GM19468 (cell line): ENCODE measurements around the gene TBXA2R.

Experiments used
- ATAC-seq: cut with Tn5 transposase; IDR thresholded peaks from one replicate; pipeline ENCODE4 v1.9.1; 2021; ENCODE audit warnings: mild to moderate bottlenecking, moderate library complexity, moderate number of reproducible peaks; ENCODE audit not compliant: unreplicated experiment; ENCODE audit errors: extremely low read depth

Gene TBXA2R

DNA sequence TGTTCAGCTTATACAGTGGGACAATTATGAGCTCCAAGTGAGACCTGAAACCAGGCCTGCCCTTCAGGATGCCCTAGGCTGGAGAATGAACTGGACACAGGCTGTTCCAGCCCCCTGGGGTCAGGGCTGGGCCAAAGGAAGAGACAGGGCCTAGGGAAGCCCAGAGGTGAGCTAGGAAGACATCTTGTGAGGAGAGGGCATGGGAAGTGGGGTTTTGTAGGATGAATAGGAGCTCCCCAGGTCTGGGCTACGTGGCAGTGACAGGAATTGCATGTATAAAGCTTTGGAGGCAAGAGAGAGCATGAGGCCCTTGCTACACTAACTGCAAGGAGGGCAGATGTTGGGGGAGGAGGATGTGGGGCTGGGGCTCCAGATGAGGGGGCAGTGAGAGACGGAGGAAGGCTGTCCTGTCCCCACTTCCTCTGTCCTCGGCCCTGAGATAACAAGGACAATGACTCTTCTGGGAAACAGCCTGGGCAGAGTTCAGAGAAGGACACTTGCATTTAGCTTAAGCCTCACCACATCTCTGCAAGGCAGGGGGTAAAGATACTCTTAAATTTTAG lies 1.5 kb upstream of the TBXA2R start:
- no peak for ATAC-seq

DNA sequence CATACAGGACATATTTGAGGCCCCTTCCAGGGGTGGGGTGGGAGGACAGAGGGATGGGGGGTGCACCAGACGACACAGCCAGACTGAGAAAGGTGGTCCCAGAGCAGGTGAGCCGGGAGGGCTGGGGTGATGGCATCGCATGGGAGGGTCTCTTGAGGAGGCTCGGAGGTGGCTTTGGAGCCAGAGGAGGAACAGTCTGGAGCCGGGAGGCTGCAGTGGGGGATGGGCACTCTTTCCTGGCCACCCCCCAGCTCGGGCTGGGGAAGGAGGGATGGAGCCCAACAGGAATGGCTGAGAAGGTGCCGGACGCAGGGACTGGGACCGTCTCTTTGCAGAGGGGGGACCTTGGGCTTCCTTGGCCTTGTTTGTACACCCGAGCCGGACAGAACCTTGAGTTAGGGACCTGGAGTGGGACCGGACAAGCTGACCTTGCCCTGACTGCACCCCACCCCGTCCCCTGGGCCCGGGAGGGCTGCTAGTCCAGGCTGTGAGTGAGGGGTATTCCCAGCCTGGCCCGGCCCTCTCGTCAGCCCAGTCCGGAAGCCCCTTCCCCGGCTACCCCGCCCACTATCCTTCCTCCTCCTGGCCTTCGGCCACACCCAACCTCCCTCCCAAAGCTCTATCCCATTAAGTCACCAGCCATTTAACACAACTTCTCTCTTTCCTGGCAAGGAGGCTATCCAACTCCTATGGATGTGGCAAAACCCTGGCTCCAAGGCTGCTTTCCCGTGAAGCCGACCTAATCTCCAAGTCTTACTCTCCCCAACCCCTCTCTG lies 816 bp upstream of the TBXA2R start:
- ATAC-seq = no peak

DNA sequence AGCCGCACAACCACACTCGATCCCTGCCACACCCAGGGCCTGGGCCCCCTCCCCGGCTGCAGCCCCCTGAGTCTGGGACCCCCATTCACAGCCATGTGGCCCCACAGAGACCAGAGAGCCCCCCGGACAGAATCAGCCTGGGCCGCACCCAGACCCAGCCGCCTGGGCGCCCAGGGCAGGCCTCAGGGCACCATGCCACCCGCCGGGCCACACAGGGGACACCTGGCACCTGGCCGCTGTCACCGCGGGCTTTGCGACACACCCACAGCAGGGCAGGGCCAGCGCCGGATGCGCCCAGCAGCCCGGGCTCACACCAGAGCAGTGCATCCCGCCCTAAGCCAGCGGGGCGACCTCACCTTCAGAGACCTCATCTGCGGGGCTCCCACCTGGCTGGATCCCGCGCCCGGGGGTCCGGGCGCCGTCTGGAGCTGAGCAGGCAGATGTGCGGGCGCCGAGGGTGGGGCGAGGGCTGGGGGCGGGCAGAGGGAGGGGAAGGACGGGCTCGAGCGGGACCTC lies 443 bp downstream of the TBXA2R start:
- ATAC-seq = no peak

DNA sequence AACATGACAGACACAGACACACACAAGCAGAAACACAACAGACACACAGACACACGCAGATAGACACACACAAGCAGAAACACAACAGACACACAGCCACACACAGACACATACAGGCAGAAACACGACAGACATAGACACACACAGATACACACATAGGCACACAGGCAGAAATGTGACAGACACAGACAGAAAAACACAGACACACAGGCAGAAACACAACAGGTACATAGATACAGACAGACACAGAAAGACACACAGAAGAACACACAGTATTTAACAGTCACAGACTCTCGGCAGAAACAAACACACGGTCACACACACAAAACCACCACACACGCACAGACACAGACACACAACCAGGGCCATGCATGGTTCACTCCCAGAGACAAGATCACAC lies 905 bp downstream of the TBXA2R start:
- ATAC-seq = no peak

DNA sequence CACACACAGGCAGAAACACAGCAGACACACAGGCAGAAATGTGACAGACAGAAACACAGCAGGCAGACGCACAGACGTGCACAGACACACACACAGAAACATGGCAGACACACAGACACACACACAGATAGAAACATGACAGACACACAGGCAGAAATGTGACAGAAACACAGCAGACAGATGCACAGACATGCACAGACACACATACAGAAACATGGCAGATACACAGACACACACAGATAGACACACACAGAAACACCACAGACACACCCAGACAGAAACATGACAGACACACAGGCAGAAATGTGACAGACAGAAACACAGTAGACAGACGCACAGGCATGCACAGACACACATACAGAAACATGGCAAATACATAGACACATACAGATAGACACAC lies 1.3 kb downstream of the TBXA2R start:
- no peak for ATAC-seq

DNA sequence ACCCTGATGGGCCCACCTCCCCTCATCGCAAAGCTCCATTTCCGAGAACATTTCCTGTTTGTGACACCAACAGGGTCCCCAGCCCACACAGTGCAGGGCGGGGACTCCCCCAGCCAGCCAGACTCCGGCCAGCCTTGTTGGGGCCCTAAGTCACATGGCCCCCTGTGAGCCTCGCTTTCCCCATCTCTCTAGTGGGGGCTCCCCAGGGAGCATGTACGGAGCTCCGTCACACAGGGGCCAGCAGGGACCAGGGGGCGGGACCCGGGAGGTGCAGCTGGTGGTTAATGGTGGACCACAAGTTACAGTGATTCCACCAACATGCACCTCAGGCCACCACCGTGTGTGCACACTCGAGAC lies 1.7 kb downstream of the TBXA2R start:
- ATAC-seq = no peak

DNA sequence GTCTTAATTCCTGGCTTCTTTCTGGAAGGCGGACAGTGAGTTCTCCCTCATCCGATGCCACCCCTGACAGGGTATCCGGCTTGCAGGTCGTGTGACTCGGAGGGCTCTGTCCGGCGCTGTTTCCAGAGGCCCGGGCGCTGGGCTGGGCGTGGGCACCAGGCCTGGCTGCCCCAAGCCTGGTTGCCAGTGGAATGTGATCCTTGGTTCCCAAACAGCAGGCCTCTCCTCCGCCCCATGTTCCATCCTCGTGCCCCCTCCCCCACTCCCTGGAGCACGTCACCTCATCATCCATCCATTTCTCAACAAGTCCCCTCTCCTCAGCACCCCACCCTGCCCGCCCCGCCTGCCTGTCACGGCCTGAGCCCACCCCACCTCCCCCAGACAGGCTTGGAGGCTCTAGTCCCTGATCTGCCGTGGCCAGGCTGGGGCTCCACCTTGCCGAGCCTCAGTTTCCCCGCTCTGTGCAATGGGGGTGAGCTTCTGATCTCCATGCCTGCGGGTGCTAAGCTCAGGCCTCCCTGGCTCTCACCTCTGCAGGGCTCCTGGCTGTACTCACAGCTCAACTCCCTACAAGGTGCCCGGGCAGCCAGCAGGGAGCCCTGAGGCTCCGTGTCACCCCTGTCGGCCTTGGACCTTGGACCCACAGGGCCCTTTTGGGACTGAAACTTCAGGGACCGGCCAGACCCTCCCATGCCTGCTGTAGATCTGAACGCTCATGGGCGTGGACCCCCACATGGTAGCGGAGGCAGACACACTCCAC lies 2.3 kb downstream of the TBXA2R start:
- ATAC-seq = no peak

DNA sequence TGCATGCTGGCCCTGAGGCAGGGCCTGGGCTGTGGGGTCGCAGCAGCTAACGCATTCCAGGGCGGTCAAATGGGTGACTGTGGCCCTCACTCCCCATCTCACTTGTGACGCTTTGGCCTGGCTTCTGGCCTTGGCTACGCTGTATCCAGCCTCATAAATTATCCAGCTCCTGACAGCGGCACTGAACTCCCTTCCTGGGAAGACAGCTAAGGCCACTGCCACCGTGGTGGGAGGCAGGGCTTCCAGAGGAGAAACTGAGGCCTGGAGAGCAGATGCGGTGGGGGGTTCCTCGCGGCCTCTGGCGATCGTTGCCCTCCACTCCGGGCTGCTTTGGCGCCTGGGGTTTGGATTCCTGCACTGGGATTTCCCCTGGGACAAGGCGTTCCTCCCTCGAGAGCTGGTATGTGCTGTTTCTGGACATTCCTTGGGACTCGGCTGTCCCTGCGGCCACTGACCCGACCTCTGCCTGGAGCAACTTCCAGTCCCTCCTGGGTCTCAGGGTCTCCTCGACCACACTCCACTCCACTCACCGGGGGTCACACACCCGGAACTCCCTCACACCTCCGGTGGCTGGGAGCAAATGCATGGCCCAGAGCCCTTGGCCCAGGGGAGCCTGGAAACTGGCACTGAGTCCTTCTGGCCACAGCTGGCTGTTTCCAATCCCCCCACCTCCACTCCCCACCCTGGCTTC lies 3.4 kb downstream of the TBXA2R start:
- ATAC-seq = no peak

DNA sequence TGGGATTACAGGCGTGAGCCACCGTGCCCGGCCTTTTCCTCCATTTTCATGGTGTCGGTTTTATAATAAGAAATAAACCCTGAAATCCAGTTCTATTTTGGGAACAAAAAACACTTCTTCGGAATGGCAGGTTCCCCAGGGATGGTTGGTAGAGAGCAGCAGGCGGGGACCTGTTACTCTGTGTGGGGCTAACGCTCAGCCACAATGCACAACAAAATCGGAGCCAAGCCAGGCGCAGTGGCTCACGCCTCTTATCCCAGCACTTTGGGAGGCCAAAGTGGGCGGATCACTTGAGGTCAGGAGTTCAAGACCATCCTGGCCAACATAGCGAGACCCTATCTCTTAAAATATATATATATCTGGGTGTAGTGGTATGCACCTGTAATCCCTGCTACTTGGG lies 5.7 kb downstream of the TBXA2R start:
- ATAC-seq = no peak

DNA sequence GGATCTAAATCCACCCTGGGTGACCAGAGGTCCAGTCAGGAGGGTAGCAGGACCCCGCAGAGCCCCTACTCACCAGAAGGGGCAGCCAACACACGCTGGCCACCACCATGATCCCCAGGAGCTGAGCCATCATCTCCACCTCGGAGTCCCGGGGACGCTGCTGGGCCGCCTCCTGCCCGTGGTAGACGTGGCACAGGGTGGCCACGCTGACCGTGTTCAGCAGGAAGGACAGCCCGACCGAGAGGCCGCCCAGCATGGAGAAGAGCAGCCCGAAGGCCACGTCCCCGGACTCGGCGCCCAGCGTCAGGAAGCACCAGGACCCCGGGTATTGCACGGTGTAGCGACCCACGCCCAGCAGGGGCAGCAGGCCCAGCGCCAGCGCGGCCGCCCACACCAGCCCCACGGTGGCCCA lies 6.9 kb downstream of the TBXA2R start:
- no peak for ATAC-seq

DNA sequence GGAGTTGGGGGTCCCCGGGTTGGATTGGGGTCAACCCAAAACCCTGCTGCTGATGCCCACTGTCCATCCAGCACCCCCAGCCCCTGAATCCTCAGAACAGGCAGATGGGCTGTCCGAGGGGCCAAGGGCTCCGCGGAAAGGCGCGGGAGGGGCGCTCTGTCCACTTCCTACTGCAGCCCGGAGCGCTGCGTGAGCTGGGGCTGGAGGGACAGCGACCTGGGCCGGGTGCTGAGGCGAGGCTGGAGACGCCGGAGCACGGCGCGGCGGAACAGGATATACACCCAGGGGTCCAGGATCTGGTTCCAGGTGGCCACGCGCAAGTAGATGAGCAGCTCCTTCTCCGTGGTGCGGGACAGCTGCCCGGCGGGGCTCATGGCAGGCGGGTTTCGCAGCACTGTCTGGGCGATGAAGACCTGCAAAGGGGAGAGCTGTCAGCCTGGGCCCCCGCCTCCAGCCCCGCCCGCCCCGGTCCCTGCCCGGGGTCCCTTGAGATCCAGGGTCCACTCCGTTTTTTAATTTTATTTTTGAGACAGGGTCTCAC lies 11.1 kb downstream of the TBXA2R start:
- ATAC-seq = no peak

DNA sequence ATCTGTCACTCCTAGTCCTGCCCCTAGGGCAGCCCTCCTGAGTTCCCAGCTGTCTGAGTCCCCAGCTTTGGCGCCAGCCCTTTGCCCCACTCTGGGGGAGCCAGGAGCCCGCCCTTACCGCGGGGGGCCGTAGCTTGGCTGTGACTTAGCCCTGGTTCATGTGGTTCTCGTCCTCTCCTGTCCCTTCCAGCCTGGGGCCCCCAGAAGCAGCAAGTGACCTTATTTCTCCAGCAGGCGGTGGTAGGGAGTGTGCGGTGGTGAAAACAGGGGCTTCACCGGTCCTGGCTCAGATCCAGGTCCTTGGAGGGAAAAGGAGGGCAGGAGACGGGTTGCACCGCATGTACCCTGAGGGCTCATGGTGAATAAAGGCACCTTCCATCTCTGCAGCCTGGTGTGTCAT lies 13.5 kb downstream of the TBXA2R start:
- ATAC-seq = no peak

DNA sequence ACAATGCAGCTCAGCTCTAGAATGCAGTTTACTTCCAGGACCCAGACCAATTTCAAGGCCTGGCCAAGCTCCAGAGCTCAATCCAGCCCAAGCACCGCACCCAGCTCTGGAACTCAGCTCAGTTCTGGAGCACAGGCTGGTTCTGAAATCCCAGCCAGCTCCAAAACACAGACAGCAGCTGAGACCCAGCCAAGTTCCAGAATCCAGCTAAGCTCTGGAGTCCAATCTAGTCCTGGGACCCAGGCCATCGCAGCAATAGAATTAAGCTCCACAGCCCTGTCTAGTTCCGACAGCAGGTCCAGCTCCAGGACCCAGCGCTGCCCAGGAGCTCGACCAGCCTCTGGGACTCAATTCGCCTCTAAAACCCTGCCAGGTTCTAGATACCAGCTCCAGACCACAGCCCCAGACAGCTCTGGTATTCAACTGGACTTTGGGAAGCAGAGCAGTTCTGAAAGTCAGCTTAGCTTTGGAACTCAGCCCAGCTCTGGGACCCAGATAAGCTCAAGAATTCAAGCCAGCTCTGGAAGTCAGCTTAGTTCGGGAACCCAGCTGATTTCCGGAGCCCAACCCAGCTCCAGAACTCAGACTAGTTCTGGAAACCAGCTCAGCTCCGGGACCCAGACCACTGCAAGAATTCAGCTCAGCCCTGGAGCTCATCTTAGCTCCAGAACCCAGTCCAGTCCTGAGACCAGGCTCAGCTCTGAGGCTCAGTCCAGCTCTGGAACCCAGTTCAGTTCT lies 14.6 kb downstream of the TBXA2R start:
- no peak for ATAC-seq

DNA sequence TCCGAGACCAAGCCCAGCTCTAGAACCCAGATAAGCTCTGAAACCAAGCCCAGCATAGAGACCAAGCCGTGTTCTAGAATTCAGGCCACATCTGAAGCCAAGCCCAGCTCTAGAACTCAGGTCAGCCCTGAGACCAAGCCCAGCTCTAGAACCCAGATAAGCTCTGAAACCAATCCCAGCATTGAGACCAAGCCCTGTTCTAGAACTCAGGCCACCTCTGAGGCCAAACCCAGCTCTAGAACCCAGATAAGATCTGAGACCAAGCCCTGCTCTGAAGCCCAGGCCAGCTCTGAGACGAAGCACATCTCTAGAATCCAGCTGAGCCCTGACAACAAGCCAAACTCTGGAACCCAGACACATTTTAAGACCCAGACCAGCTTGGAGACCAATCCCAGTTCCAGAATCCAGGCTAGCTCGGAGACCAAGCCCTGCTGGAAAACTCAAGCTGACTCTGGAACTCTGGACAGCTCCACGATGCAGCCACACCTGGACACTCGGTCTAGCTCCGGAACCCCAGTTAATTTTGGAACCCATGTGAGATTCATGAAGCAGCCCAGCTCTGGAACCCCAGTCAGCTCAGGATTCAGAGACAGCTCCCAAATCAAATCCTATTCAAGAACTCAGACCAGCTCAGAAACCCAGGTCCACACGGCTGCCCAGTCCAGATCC lies 15.6 kb downstream of the TBXA2R start:
- no peak for ATAC-seq

DNA sequence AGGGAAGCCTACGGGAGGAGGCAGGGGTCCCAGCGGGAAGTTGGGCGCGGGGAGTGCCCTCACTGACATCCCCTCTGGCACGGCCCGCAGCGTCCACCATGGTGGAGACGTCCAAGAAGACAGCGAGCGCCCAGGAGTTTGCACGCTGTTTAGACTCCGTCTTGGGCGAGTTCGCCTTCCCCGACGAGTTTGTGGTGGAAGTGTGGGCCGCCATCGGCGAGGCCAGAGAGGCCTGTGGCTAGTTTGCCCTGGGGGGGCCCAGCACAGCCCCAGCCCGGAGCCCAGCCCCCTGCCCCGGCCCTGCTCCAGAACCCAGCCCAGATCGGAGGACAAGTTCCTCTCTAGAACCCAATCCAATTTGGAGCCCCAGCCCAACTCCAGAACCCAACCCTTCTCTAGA lies 16.7 kb downstream of the TBXA2R start:
- no peak for ATAC-seq

DNA sequence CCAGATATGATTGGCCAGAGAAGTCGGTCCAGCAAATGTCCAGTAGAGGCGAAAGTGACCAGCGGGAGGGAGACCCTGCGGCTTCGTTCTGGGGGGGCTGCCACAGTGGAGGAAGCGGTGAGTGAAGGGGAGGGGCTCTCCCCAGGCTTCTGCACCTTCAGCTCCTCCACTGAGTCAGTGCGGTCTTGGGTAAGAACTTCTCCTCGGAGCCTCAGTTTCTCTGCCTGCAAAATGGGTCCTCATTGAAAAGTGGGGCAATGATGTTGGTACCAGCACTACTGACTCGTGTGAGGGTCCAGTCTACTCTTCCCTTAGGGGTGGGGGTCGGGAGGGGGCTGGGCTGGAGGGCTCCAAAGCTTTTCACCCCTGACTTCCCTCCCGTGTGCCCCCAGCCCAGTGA lies 17.2 kb downstream of the TBXA2R start:
- no peak for ATAC-seq

DNA sequence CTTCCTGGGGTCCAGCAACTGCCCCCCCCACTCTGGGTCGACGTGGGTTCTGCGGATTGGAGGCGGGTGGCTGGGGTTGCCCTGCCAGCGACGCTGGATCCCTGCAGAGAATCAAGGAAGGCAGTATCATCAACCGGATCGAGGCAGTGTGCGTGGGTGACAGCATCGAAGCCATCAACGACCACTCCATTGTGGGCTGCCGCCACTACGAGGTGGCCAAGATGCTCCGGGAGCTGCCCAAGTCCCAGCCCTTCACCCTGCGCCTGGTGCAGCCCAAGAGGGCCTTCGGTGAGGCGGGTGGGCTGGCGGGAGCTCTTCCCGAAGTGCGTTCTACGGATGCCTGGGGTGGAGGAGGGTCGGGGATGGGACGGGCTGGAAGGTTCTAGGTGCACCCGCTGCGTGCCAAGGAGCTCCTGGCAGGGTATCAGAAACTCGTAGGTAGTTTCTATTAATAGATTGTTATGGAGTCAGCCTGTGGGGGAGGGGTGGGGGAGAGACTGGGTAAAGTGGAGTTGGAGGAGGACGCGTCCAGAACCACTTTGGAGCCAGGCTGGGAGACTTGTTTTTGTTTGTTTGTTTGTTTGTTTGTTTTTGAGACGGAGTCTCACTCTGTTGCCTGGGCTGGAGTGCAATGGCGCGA lies 19.8 kb downstream of the TBXA2R start:
- ATAC-seq = no peak

DNA sequence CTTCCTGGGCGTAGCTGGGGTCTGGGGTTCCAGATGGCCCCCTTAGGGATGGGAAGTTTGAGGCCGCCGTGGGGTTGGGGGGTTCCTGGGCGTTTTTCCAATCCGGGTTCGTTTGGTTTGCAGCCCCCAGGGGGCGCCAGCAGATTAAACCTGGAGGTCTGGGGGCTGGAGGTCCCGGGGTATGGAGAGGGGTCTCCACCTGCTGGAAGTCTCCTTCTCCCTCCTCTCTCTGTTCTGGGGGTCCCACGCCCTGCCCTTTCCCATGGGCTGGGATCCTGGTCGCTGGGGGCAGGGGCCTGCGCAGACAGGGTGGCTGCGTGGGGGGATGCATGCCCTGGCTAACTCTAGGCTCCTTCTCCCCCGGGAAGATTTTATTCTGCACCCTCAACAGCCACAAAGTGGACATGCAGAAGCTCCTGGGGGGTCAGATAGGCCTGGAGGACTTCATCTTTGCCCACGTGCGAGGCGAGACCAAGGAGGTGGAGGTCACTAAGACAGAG lies 20.5 kb downstream of the TBXA2R start:
- ATAC-seq = no peak
